ENCODE results near the gene NRG3.

GRCh38 chr10:82575318-82575717 lies 700.3 kb downstream of the NRG3 start:
- TF ChIP-seq CTCF (IDR thresholded peaks at IDR 0.05) = no peak
- TF ChIP-seq POLR2A (IDR thresholded peaks at IDR 0.05) = no peak
